SK-N-SH treated with all-trans-retinoic acid at 6 μM for 48 hours (cell line): ENCODE measurements around the gene SLC24A4.
"Not testable (repeated sequence)": the region's sequence is repeated elsewhere in the genome, so short reads cannot be mapped to it uniquely, and the experiment has no call there.

Experiments used
- ARNTL ChIP-seq: fragments of 450-650 bp; formaldehyde crosslinking; IDR thresholded peaks from 2 replicates; pipeline ENCODE4 v1.5.0; 2020; ENCODE audit warnings: low read depth, mild to moderate bottlenecking, moderate library complexity, borderline replicate concordance
- CSDC2 ChIP-seq: fragments of 250-450 bp; sonication (Bioruptor Pico); IDR thresholded peaks from 2 replicates; pipeline ENCODE4 v1.5.0; 2020; ENCODE audit warnings: mild to moderate bottlenecking, moderate library complexity
- RARB ChIP-seq: fragments of 250-450 bp; sonication (Bioruptor Pico); IDR thresholded peaks from 2 replicates; pipeline ENCODE4 v1.8.0; 2021; ENCODE audit warnings: mild to moderate bottlenecking, moderate library complexity
- TCF4 ChIP-seq: fragments of 250-450 bp; sonication (Bioruptor Pico); IDR thresholded peaks from 2 replicates; pipeline ENCODE4 v1.8.0; 2021; ENCODE audit warnings: mild to moderate bottlenecking, moderate library complexity, borderline replicate concordance
- ZFP3 ChIP-seq: fragments of 250-450 bp; sonication (Bioruptor Pico); IDR thresholded peaks from 2 replicates; pipeline ENCODE4 v1.5.0; 2020; ENCODE audit warnings: mild to moderate bottlenecking, moderate library complexity
- ZFP30 ChIP-seq: fragments of 450-650 bp; formaldehyde crosslinking; IDR thresholded peaks from 2 replicates; pipeline ENCODE4 v1.5.0; 2022; ENCODE audit warnings: mild to moderate bottlenecking, moderate library complexity
- ZNF565 ChIP-seq: fragments of 450-650 bp; formaldehyde crosslinking; conservative IDR thresholded peaks from 2 replicates; pipeline ENCODE4 v1.5.0; 2020; ENCODE audit warnings: low read depth, mild to moderate bottlenecking, moderate library complexity
- ZNF8 ChIP-seq: fragments of 450-650 bp; formaldehyde crosslinking; IDR thresholded peaks from 2 replicates; pipeline ENCODE4 v1.5.0; 2020; ENCODE audit warnings: mild to moderate bottlenecking, moderate library complexity
- TF ChIP-seq, protein P1 (sequence below): fragments of 250-450 bp; sonication (Bioruptor Pico); IDR thresholded peaks from 2 replicates; pipeline ENCODE4 v1.5.1; 2021; ENCODE audit warnings: mild to moderate bottlenecking, moderate library complexity
- TF ChIP-seq, protein P2 (sequence below): fragments of 250-450 bp; sonication (Bioruptor Pico); IDR thresholded peaks from 2 replicates; pipeline ENCODE4 v1.8.0; 2020; ENCODE audit warnings: mild to moderate bottlenecking, moderate library complexity, borderline replicate concordance
- TF ChIP-seq, protein P3 (sequence below): fragments of 250-450 bp; sonication (Bioruptor Pico); IDR thresholded peaks from 2 replicates; pipeline ENCODE4 v1.8.0; 2021; ENCODE audit warnings: low read depth, mild to moderate bottlenecking, moderate library complexity, borderline replicate concordance
- TF ChIP-seq, protein P4 (sequence below): fragments of 250-450 bp; sonication (Bioruptor Pico); IDR thresholded peaks from 2 replicates; pipeline ENCODE4 v1.5.1; 2020; ENCODE audit warnings: low read depth, mild to moderate bottlenecking, moderate library complexity
- TF ChIP-seq, protein P5 (sequence below): fragments of 250-450 bp; sonication (Bioruptor Pico); IDR thresholded peaks from 2 replicates; pipeline ENCODE4 v1.5.0; 2020; ENCODE audit warnings: mild to moderate bottlenecking, moderate library complexity

DNA sequence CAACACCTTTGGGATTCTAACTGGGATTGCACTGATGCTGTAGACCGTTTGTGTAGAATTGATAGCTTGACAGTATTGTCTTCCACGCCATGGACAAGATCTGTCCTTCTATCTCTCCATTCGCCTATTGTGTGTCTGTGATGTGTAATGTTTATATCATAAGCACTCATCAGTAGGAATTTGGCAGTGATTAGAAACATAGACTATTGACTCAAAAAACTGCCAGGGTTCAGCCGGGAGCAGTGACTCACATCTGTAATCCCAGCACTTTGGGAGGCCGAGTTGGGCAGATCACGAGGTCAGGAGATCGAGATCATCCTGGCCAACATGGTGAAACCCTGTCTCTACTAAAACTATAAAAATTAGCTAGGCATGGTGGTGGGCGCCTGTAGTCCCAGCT, 213.3 kb downstream of the SLC24A4 start:
- TF ChIP-seq, protein P1, sequence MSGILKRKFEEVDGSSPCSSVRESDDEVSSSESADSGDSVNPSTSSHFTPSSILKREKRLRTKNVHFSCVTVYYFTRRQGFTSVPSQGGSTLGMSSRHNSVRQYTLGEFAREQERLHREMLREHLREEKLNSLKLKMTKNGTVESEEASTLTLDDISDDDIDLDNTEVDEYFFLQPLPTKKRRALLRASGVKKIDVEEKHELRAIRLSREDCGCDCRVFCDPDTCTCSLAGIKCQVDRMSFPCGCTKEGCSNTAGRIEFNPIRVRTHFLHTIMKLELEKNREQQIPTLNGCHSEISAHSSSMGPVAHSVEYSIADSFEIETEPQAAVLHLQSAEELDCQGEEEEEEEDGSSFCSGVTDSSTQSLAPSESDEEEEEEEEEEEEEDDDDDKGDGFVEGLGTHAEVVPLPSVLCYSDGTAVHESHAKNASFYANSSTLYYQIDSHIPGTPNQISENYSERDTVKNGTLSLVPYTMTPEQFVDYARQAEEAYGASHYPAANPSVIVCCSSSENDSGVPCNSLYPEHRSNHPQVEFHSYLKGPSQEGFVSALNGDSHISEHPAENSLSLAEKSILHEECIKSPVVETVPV (CRISPR knock-in tag), result not testable (repeated sequence)
- not testable (repeated sequence) for TF ChIP-seq ARNTL (CRISPR knock-in tag); ZFP3 (CRISPR knock-in tag); ZFP30 (CRISPR knock-in tag); ZNF565; RARB; TCF4 (CRISPR knock-in tag); CSDC2 (CRISPR knock-in tag); ZNF8 (CRISPR knock-in tag)
- TF ChIP-seq, protein P2, sequence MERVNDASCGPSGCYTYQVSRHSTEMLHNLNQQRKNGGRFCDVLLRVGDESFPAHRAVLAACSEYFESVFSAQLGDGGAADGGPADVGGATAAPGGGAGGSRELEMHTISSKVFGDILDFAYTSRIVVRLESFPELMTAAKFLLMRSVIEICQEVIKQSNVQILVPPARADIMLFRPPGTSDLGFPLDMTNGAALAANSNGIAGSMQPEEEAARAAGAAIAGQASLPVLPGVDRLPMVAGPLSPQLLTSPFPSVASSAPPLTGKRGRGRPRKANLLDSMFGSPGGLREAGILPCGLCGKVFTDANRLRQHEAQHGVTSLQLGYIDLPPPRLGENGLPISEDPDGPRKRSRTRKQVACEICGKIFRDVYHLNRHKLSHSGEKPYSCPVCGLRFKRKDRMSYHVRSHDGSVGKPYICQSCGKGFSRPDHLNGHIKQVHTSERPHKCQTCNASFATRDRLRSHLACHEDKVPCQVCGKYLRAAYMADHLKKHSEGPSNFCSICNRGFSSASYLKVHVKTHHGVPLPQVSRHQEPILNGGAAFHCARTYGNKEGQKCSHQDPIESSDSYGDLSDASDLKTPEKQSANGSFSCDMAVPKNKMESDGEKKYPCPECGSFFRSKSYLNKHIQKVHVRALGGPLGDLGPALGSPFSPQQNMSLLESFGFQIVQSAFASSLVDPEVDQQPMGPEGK (CRISPR knock-in tag), result not testable (repeated sequence)
- TF ChIP-seq, protein P3, sequence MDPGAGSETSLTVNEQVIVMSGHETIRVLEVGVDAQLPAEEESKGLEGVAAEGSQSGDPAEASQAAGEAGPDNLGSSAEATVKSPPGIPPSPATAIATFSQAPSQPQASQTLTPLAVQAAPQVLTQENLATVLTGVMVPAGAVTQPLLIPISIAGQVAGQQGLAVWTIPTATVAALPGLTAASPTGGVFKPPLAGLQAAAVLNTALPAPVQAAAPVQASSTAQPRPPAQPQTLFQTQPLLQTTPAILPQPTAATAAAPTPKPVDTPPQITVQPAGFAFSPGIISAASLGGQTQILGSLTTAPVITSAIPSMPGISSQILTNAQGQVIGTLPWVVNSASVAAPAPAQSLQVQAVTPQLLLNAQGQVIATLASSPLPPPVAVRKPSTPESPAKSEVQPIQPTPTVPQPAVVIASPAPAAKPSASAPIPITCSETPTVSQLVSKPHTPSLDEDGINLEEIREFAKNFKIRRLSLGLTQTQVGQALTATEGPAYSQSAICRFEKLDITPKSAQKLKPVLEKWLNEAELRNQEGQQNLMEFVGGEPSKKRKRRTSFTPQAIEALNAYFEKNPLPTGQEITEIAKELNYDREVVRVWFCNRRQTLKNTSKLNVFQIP (CRISPR knock-in tag), result not testable (repeated sequence)
- TF ChIP-seq, protein P4, sequence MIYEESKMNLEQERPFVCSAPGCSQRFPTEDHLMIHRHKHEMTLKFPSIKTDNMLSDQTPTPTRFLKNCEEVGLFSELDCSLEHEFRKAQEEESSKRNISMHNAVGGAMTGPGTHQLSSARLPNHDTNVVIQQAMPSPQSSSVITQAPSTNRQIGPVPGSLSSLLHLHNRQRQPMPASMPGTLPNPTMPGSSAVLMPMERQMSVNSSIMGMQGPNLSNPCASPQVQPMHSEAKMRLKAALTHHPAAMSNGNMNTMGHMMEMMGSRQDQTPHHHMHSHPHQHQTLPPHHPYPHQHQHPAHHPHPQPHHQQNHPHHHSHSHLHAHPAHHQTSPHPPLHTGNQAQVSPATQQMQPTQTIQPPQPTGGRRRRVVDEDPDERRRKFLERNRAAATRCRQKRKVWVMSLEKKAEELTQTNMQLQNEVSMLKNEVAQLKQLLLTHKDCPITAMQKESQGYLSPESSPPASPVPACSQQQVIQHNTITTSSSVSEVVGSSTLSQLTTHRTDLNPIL (CRISPR knock-in tag), result not testable (repeated sequence)
- TF ChIP-seq, protein P5, sequence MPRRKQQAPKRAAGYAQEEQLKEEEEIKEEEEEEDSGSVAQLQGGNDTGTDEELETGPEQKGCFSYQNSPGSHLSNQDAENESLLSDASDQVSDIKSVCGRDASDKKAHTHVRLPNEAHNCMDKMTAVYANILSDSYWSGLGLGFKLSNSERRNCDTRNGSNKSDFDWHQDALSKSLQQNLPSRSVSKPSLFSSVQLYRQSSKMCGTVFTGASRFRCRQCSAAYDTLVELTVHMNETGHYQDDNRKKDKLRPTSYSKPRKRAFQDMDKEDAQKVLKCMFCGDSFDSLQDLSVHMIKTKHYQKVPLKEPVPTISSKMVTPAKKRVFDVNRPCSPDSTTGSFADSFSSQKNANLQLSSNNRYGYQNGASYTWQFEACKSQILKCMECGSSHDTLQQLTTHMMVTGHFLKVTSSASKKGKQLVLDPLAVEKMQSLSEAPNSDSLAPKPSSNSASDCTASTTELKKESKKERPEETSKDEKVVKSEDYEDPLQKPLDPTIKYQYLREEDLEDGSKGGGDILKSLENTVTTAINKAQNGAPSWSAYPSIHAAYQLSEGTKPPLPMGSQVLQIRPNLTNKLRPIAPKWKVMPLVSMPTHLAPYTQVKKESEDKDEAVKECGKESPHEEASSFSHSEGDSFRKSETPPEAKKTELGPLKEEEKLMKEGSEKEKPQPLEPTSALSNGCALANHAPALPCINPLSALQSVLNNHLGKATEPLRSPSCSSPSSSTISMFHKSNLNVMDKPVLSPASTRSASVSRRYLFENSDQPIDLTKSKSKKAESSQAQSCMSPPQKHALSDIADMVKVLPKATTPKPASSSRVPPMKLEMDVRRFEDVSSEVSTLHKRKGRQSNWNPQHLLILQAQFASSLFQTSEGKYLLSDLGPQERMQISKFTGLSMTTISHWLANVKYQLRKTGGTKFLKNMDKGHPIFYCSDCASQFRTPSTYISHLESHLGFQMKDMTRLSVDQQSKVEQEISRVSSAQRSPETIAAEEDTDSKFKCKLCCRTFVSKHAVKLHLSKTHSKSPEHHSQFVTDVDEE (CRISPR knock-in tag), result not testable (repeated sequence)
